ENCODE results near the gene PELO.

DNA sequence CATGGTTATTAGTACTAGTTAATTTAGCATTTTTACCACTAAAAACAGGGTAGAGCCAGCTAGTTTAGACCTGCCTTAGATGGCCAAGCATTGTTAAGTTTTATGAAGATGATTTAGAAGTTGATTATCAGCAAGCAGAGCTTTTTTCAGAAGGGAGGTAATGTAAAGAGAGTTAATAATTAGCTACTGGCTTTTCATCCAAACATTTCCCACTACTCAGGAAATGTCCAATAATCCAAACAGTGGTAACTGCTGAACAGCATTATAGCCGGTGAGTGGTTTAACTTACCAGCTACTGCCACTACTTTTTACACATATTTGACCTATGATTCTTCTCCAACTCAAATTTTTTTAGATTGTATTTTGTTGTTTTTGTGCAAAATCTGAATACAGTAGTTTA is 1.7 kb downstream of the PELO start:
- TF ChIP-seq, protein P1, sequence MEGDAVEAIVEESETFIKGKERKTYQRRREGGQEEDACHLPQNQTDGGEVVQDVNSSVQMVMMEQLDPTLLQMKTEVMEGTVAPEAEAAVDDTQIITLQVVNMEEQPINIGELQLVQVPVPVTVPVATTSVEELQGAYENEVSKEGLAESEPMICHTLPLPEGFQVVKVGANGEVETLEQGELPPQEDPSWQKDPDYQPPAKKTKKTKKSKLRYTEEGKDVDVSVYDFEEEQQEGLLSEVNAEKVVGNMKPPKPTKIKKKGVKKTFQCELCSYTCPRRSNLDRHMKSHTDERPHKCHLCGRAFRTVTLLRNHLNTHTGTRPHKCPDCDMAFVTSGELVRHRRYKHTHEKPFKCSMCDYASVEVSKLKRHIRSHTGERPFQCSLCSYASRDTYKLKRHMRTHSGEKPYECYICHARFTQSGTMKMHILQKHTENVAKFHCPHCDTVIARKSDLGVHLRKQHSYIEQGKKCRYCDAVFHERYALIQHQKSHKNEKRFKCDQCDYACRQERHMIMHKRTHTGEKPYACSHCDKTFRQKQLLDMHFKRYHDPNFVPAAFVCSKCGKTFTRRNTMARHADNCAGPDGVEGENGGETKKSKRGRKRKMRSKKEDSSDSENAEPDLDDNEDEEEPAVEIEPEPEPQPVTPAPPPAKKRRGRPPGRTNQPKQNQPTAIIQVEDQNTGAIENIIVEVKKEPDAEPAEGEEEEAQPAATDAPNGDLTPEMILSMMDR (IDR thresholded peaks at IDR 0.05): no peak
- no peak for TF ChIP-seq POLR2A (IDR thresholded peaks at IDR 0.05)

Measured in thyroid gland (tissue), 4 donors.